HG03095 (cell line): ENCODE results near the gene HLA-DQB1.
"Not testable (repeated sequence)": the region's sequence is repeated elsewhere in the genome, so short reads cannot be mapped to it uniquely, and the experiment has no call there.

Experiments
- ATAC-seq: cut with Tn5 transposase; IDR thresholded peaks from one replicate; pipeline ENCODE4 v1.9.1; 2021; ENCODE audit warnings: moderate library complexity; ENCODE audit not compliant: unreplicated experiment

The HLA-DQB1 gene

GRCh38 chr6:32662836-32663235 lies 3.6 kb downstream of the HLA-DQB1 start:
- ATAC-seq: no peak

GRCh38 chr6:32662099-32662498 lies 4.4 kb downstream of the HLA-DQB1 start:
- no peak for ATAC-seq

GRCh38 chr6:32659856-32660595 lies 6.4 kb downstream of the HLA-DQB1 start:
- no peak for ATAC-seq

GRCh38 chr6:32658268-32658897 lies 8.1 kb downstream of the HLA-DQB1 start:
- no peak for ATAC-seq

- not testable (repeated sequence) for ATAC-seq
Measured at GRCh38 chr6:32657819-32658218, 8.6 kb downstream of the HLA-DQB1 start.

GRCh38 chr6:32657329-32657728 lies 9.1 kb downstream of the HLA-DQB1 start:
- ATAC-seq: not testable (repeated sequence)

- no peak for ATAC-seq
Measured at GRCh38 chr6:32655203-32655710, 11.2 kb downstream of the HLA-DQB1 start.

GRCh38 chr6:32645047-32645703 lies 21.3 kb downstream of the HLA-DQB1 start:
- ATAC-seq: no peak

- ATAC-seq: no peak
Measured at GRCh38 chr6:32643904-32644303, 22.6 kb downstream of the HLA-DQB1 start.

GRCh38 chr6:32642720-32643106 lies 23.7 kb downstream of the HLA-DQB1 start:
- no peak for ATAC-seq

- ATAC-seq: not testable (repeated sequence)
Measured at GRCh38 chr6:32641785-32642719, 24.4 kb downstream of the HLA-DQB1 start.

GRCh38 chr6:32641122-32641521 lies 25.3 kb downstream of the HLA-DQB1 start:
- no peak for ATAC-seq

GRCh38 chr6:32639440-32640394 lies 26.7 kb downstream of the HLA-DQB1 start:
- ATAC-seq: no peak

- ATAC-seq: no peak
Measured at GRCh38 chr6:32638532-32639219, 27.8 kb downstream of the HLA-DQB1 start.

GRCh38 chr6:32637883-32638282 lies 28.6 kb downstream of the HLA-DQB1 start:
- ATAC-seq: no peak

GRCh38 chr6:32637219-32637880 lies 29.1 kb downstream of the HLA-DQB1 start, which contains the start of gene HLA-DQA1:
Gene HLA-DQA1, plus strand, starts transcription at chr6:32637406. Its CDS starts 53 bp downstream, at chr6:32637459.
- peak; percentile 82 for ATAC-seq

GRCh38 chr6:32635526-32636123 lies 30.8 kb downstream of the HLA-DQB1 start:
- ATAC-seq: no peak

- ATAC-seq: not testable (repeated sequence)
Measured at GRCh38 chr6:32629793-32630192, 36.7 kb downstream of the HLA-DQB1 start.
